MG63 (cell line): ENCODE data around the gene SLC6A7. TPM values are rescaled to one million over a fixed set of nuclear protein-coding genes. Genes with fewer than 3 reads are reported as not detected.

Experiments used
- DNase-seq: peaks from one replicate; pipeline ENCODE4 v3.0.0-alpha.2; 2020
- H3K27me3 ChIP-seq: fragments of 250-450 bp; sonication (Bioruptor Pico); 2 replicates; pipeline ENCODE4 v1.5.1; 2020; ENCODE audit warnings: mild to moderate bottlenecking, moderate library complexity
- H3K36me3 ChIP-seq: fragments of 250-450 bp; sonication (Bioruptor Pico); 2 replicates; pipeline ENCODE4 v1.5.1; 2020; ENCODE audit warnings: mild to moderate bottlenecking, moderate library complexity
- H3K4me3 ChIP-seq: fragments of 250-450 bp; sonication (Bioruptor Pico); 2 replicates; pipeline ENCODE4 v1.5.1; 2020; ENCODE audit warnings: mild to moderate bottlenecking, moderate library complexity
- H3K9me3 ChIP-seq: fragments of 250-450 bp; sonication (Bioruptor Pico); 2 replicates; pipeline ENCODE4 v1.5.1; 2020; ENCODE audit warnings: mild to moderate bottlenecking, moderate library complexity
- total RNA-seq: library from RNA; depleted of rRNA; stranded (reverse); fragments of >200 nt; shearing (Covaris generic); gene quantifications from 2 replicates; pipeline ENCODE4 v1.2.3, GENCODE V29; 2014; ENCODE audit warnings: low replicate concordance

SLC6A7 gene
- total RNA-seq, 1 experiment from 2014 or later = not detected

GRCh38 chr5:150164211-150164980 is 25.5 kb upstream of the SLC6A7 start:
- DNase-seq = peak; percentile 66
- Histone ChIP-seq H3K4me3 (no peak overlapping the region), H3K27me3 (no peaks in the 10 kb centered on the region), H3K36me3 (no peaks in the 10 kb centered on the region), H3K9me3 (no peaks in the 10 kb centered on the region)

- no peak for DNase-seq
- no peaks in the 10 kb centered on the region for H3K27me3 ChIP-seq
Observed at GRCh38 chr5:150166037-150166649, 23.7 kb upstream of the SLC6A7 start.

GRCh38 chr5:150166650-150167511 is 23.0 kb upstream of the SLC6A7 start, which contains the start of gene CDX1:
Gene CDX1, plus strand, starts transcription at chr5:150166778. Its CDS starts 99 bp downstream, at chr5:150166877.
- H3K4me3 ChIP-seq = no peak within 1 kb of the TSS
- H3K27me3 ChIP-seq = no peaks in the 10 kb centered on the region
- H3K36me3 ChIP-seq = no peaks in the 10 kb centered on the region
- DNase-seq = no peak
- no peaks in the 10 kb centered on the region for H3K9me3 ChIP-seq

More at GRCh38 chr5:150166037-150166649, 23.7 kb upstream of the SLC6A7 start:
- Histone ChIP-seq H3K9me3 (no peaks in the 10 kb centered on the region), H3K4me3 (no peak overlapping the region), H3K36me3 (no peaks in the 10 kb centered on the region)

GRCh38 chr5:150167512-150167850 is 22.4 kb upstream of the SLC6A7 start:
- DNase-seq = no peak
- H3K27me3 ChIP-seq = no peaks in the 10 kb centered on the region
- H3K9me3 ChIP-seq = no peaks in the 10 kb centered on the region
- no peak overlapping the region for H3K4me3 ChIP-seq
- no peaks in the 10 kb centered on the region for H3K36me3 ChIP-seq

GRCh38 chr5:150167908-150168307 is 22.0 kb upstream of the SLC6A7 start:
- no peaks in the 10 kb centered on the region for H3K36me3 ChIP-seq
- DNase-seq = no peak
- H3K9me3 ChIP-seq = no peaks in the 10 kb centered on the region
- H3K27me3 ChIP-seq = no peaks in the 10 kb centered on the region
- no peak overlapping the region for H3K4me3 ChIP-seq

GRCh38 chr5:150168864-150169263 is 21.0 kb upstream of the SLC6A7 start:
- no peak overlapping the region for H3K4me3 ChIP-seq
- H3K36me3 ChIP-seq = no peaks in the 10 kb centered on the region
- no peak for DNase-seq
- H3K27me3 ChIP-seq = no peaks in the 10 kb centered on the region
- H3K9me3 ChIP-seq = no peaks in the 10 kb centered on the region

GRCh38 chr5:150172145-150172544 is 17.7 kb upstream of the SLC6A7 start:
- no peaks in the 10 kb centered on the region for H3K36me3 ChIP-seq
- H3K9me3 ChIP-seq = 0 out of 2 replicates have a peak, but pooled peaks cover 2% of the 10 kb centered on the region
- DNase-seq = peak; percentile 51
- no peak overlapping the region for H3K4me3 ChIP-seq
- no peaks in the 10 kb centered on the region for H3K27me3 ChIP-seq

- 0 out of 2 replicates have a peak, but pooled peaks cover 2% of the 10 kb centered on the region for H3K9me3 ChIP-seq
- DNase-seq = no peak
- H3K36me3 ChIP-seq = no peaks in the 10 kb centered on the region
- no peaks in the 10 kb centered on the region for H3K27me3 ChIP-seq
- H3K4me3 ChIP-seq = no peak overlapping the region
Observed at GRCh38 chr5:150172556-150172955, 17.3 kb upstream of the SLC6A7 start.

- DNase-seq = no peak
- H3K27me3 ChIP-seq = no peaks in the 10 kb centered on the region
Observed at GRCh38 chr5:150173161-150173560, 16.7 kb upstream of the SLC6A7 start.

GRCh38 chr5:150174285-150174684 is 15.6 kb upstream of the SLC6A7 start:
- Histone ChIP-seq H3K36me3 (no peaks in the 10 kb centered on the region), H3K4me3 (no peak overlapping the region), H3K27me3 (no peaks in the 10 kb centered on the region), H3K9me3 (0 out of 2 replicates have a peak, but pooled peaks cover 2% of the 10 kb centered on the region)
- no peak for DNase-seq

More at GRCh38 chr5:150173161-150173560, 16.7 kb upstream of the SLC6A7 start:
- H3K4me3 ChIP-seq = no peak overlapping the region
- H3K36me3 ChIP-seq = no peaks in the 10 kb centered on the region
- 0 out of 2 replicates have a peak, but pooled peaks cover 2% of the 10 kb centered on the region for H3K9me3 ChIP-seq

GRCh38 chr5:150175076-150175475 is 14.8 kb upstream of the SLC6A7 start:
- no peak for DNase-seq
- Histone ChIP-seq H3K27me3 (no peaks in the 10 kb centered on the region), H3K36me3 (no peaks in the 10 kb centered on the region), H3K9me3 (0 out of 2 replicates have a peak, but pooled peaks cover 2% of the 10 kb centered on the region), H3K4me3 (no peak overlapping the region)

- peak; percentile 52 for DNase-seq
- Histone ChIP-seq H3K4me3 (no peak overlapping the region), H3K27me3 (no peaks in the 10 kb centered on the region), H3K36me3 (no peaks in the 10 kb centered on the region), H3K9me3 (0 out of 2 replicates have a peak, but pooled peaks cover 2% of the 10 kb centered on the region)
Observed at GRCh38 chr5:150175536-150175935, 14.3 kb upstream of the SLC6A7 start.

- Histone ChIP-seq H3K27me3 (no peaks in the 10 kb centered on the region), H3K4me3 (no peak overlapping the region), H3K9me3 (0 out of 2 replicates have a peak, but pooled peaks cover 2% of the 10 kb centered on the region), H3K36me3 (no peaks in the 10 kb centered on the region)
- DNase-seq = peak; percentile 92
Observed at GRCh38 chr5:150176745-150177477, 13.0 kb upstream of the SLC6A7 start.

GRCh38 chr5:150177721-150178120 is 12.1 kb upstream of the SLC6A7 start:
- H3K36me3 ChIP-seq = no peaks in the 10 kb centered on the region
- H3K27me3 ChIP-seq = no peaks in the 10 kb centered on the region
- 0 out of 2 replicates have a peak, but pooled peaks cover 2% of the 10 kb centered on the region for H3K9me3 ChIP-seq
- no peak overlapping the region for H3K4me3 ChIP-seq
- no peak for DNase-seq

GRCh38 chr5:150178262-150178661 is 11.6 kb upstream of the SLC6A7 start:
- Histone ChIP-seq H3K36me3 (no peaks in the 10 kb centered on the region), H3K9me3 (0 out of 2 replicates have a peak, but pooled peaks cover 2% of the 10 kb centered on the region), H3K4me3 (no peak overlapping the region), H3K27me3 (no peaks in the 10 kb centered on the region)
- DNase-seq = no peak

GRCh38 chr5:150179019-150179620 is 10.7 kb upstream of the SLC6A7 start:
- Histone ChIP-seq H3K9me3 (0 out of 2 replicates have a peak, but pooled peaks cover 2% of the 10 kb centered on the region), H3K27me3 (no peaks in the 10 kb centered on the region), H3K36me3 (no peaks in the 10 kb centered on the region), H3K4me3 (no peak overlapping the region)
- peak; percentile 61 for DNase-seq
